Measurements from ENCODE around the gene TEX38. TPM values are rescaled to one million over a fixed set of nuclear protein-coding genes. Genes with fewer than 3 reads are reported as not detected.

The TEX38 gene
- total RNA-seq, 2 experiments from 2014 or later: not detected

DNA sequence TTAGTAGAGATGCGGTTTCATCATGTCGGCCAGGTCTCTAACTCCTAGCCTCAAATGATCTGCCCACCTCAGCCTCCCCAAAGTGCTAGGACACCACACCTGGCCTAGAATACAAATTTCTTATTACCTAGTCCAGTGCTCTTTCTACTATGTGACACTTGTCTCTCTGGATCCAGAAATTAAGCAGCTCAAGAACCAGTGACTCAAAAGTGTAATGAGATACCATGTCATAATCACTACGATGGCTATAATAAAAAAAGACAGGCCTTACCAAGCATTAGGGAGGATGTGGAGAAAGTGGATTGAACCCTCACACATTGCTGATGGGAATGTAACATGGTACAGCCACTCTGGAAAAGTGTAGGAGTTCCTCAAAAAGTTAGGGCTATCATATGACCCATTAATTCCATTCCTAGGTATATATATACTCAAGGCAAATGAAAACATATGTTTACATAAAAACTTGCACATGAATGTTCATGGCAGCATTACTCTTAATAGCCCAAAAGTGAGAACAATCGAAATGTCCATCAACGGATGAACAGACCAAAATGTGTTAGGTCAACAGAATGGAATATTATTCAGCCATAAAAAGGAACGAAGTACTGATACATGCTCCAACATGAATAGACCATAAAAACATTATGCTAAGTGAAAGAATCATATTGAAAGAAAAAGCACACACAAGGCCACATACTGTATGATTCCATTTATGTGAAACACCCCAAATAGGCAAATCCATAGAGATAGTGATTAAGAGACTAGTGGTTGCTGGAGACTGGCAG is 8.3 kb downstream of the TEX38 start:
- H3K4me3 Mint-ChIP-seq: no peak overlapping the region
- peaks cover 29% of the 10 kb centered on the region for H3K36me3 Mint-ChIP-seq (ENCODE audit: low read depth)
- H3K27ac Mint-ChIP-seq: no peak overlapping the region
- peaks cover 25% of the 10 kb centered on the region for H3K4me1 Mint-ChIP-seq (ENCODE audit: low read depth)
- intact Hi-C loops (cut with micrococcal nuclease): no loop called here
- CTCF ChIA-PET: no interaction called here
- DNase-seq: no peak
- no peaks in the 10 kb centered on the region for H3K27me3 Mint-ChIP-seq (ENCODE audit: low read depth)
- no peaks in the 10 kb centered on the region for H3K9me3 Mint-ChIP-seq

DNA sequence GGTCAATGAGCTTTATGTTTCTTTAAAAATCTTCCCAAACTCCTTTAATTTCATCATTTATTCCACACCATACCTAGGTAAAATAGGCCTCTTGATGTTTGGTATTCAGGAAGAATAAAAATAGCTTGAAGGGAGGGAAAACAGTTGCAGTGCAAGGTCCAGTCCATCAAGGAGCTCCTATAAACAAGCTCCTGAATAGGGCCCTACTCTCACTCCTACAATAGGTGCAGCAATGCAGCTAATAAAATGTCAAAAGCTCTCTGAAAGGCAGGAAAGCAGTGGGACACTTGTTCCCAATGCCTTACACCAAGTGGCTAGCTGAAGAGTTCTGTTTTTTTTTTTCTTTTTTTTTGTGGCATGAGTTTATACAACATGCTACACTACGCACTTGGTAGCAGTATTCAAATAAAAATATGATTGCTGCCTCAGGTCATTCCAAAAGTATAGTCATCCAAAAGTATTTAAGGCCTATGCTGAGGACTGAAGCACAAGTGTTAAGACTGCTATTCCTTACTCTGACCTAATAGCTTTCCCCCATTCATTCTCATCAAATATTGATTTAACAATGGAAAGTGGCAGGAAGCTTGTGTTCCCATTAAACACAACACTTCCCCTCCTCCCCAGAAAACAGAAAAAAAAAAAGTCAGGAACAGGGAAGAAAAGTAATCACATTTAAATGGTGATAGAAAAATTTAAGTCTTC is 9.8 kb downstream of the TEX38 start:
- no peak for DNase-seq
- Mint-ChIP-seq H3K27me3 (ENCODE audit: low read depth) (no peaks in the 10 kb centered on the region), H3K4me3 (no peak overlapping the region), H3K36me3 (ENCODE audit: low read depth) (peaks cover 26% of the 10 kb centered on the region), H3K4me1 (ENCODE audit: low read depth) (peaks cover 12% of the 10 kb centered on the region), H3K9me3 (no peaks in the 10 kb centered on the region), H3K27ac (no peak overlapping the region)
- intact Hi-C loops (cut with micrococcal nuclease): no loop called here
- CTCF ChIA-PET: interaction anchor here (1.0 kb wide), 1 partner anchor 43 kb away, joined by 3 read pairs; no protein-coding TSS in a partner anchor

DNA sequence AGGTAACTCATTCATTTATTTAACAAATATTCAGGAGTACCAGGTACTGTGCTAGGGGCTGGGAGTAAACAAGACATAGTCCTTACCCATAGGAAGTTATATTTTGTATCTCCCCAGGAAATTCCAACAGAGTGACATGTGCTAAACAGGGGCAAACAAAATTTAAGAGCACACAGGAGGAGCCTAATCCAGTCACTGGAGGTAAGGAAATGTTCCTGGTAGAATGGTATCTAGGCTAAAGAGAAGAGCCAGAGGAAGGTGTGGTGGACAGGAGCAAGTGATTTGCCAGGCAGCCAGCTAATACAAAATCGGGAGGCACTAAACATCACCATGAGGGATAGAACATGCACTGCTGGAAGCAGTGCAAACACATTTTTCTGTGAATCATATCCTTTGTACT is 10.4 kb downstream of the TEX38 start:
- Mint-ChIP-seq H3K36me3 (ENCODE audit: low read depth) (peaks cover 28% of the 10 kb centered on the region), H3K4me3 (no peak overlapping the region), H3K27ac (no peak overlapping the region), H3K4me1 (ENCODE audit: low read depth) (peaks cover 6% of the 10 kb centered on the region), H3K9me3 (no peaks in the 10 kb centered on the region), H3K27me3 (ENCODE audit: low read depth) (no peaks in the 10 kb centered on the region)
- intact Hi-C loops (cut with micrococcal nuclease): no loop called here
- CTCF ChIA-PET: interaction anchor here (1.0 kb wide), 1 partner anchor 44 kb away, joined by 3 read pairs; no protein-coding TSS in a partner anchor
- no peak for DNase-seq

DNA sequence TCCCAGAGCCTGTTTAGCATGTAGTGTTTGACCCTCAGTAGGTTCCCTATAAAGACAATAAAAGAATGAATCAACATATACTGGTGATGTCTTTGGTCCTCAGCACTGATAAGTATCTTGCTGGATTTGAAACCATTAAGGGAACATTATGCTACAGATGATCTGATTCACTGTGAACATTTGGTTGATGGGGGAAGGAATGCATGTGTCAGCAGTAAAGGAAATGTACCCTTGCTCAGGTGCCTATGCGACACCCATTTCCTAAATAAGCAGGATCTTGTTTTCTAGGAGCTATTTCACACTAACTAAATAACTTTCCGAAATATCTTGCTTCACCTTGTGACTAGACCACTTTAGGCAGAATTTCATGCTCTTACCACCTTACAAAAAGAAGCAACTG is 13.0 kb downstream of the TEX38 start:
- H3K36me3 Mint-ChIP-seq (ENCODE audit: low read depth): peaks cover 34% of the 10 kb centered on the region
- CTCF ChIA-PET: no interaction called here
- DNase-seq: no peak

DNA sequence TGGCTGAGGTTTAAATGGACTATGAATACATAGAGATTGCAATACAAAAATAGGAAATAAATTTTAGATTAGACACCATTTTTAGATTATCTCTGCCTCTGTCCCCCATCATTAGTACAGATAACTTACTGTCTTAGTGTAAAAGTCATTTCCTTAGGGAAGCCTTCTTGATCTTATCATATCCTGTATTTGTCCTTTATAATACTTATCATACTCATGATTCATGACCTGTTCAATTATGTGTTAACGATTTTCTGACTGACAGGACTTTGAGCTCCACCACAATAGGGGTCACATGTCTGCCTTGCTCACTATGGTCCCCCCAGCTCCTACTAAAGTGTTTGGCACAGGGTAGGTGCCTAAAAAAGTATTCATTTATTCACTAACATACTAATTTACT is 14.6 kb downstream of the TEX38 start:
- no peak for DNase-seq
- no peak overlapping the region for H3K27ac Mint-ChIP-seq
- H3K27me3 Mint-ChIP-seq (ENCODE audit: low read depth): no peaks in the 10 kb centered on the region
- no peak overlapping the region for H3K4me3 Mint-ChIP-seq
- H3K4me1 Mint-ChIP-seq (ENCODE audit: low read depth): peaks cover 12% of the 10 kb centered on the region
- H3K36me3 Mint-ChIP-seq (ENCODE audit: low read depth): peaks cover 28% of the 10 kb centered on the region
- intact Hi-C loops (cut with micrococcal nuclease): no loop called here
- no peaks in the 10 kb centered on the region for H3K9me3 Mint-ChIP-seq
- CTCF ChIA-PET: interaction anchor here (0.6 kb wide), 1 partner anchor 1244 kb away, joined by 7 read pairs; no protein-coding TSS in a partner anchor

More for the DNA sequence above, 13.0 kb downstream of the TEX38 start:
- intact Hi-C loops (cut with micrococcal nuclease): no loop called here
- H3K27ac Mint-ChIP-seq: no peak overlapping the region
- no peak overlapping the region for H3K4me3 Mint-ChIP-seq
- no peaks in the 10 kb centered on the region for H3K9me3 Mint-ChIP-seq
- H3K27me3 Mint-ChIP-seq (ENCODE audit: low read depth): no peaks in the 10 kb centered on the region
- peaks cover 10% of the 10 kb centered on the region for H3K4me1 Mint-ChIP-seq (ENCODE audit: low read depth)

DNA sequence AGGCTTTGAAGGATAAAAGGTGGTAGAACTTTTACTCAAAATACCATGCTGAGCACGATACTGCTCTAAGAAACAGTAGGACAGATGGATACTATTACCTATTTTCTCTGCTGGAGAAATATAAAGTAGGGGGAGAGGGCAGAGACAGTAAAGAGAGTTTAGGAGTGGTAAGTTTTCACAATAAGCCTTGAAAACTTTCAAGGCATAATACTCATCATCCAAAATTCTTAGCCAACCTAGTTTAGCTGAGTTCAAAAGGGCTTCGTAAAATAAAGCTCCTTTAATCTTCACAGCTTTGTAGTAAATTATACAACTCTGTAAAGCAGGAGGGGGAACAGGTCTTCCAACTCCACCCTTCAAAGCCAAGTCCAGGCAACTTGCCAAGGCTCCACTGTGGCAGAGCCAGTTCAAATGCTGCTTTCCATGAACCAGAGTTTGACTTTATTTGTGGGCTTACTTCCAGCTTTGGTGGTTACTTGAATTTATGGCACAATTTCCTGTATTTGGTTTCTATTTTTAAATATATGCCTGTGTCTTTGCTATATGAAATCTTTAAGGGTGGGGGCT is 15.5 kb downstream of the TEX38 start:
- DNase-seq: no peak
- Mint-ChIP-seq H3K9me3 (no peaks in the 10 kb centered on the region), H3K4me3 (no peak overlapping the region), H3K27ac (no peak overlapping the region), H3K36me3 (ENCODE audit: low read depth) (peaks cover 24% of the 10 kb centered on the region), H3K4me1 (ENCODE audit: low read depth) (peaks cover 12% of the 10 kb centered on the region), H3K27me3 (ENCODE audit: low read depth) (no peaks in the 10 kb centered on the region)
- CTCF ChIA-PET: no interaction called here
- intact Hi-C loops (cut with micrococcal nuclease): no loop called here

DNA sequence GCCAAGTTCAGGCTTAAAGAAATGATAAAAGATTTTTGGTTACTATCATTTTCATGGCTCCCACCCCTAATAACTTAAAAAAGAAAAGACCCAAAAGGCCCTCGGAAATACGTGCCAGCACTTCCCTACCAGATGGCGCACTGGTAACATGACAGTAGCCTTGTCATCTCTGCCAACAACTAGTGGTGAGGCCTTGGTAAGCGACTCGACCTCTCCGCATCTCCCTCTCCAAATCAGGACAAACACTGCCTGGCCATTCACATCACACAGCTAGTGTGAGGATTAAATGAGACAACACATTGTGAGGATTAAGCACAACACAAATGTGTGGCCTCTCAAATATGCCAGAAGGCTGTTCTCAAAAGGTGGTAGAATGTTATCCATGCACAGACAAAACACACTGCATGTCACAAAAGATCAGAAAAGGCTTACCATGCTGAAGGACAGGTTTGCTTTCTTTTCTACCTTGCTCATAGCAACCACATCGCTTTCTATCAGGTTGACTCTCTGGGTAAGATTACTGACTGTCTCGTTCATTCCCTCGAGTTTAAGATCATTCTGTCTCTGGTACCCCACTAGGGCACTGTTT is 16.4 kb downstream of the TEX38 start:
- no peak overlapping the region for H3K4me3 Mint-ChIP-seq
- no peak for DNase-seq
- CTCF ChIA-PET: no interaction called here
- no peaks in the 10 kb centered on the region for H3K27me3 Mint-ChIP-seq (ENCODE audit: low read depth)
- peaks cover 24% of the 10 kb centered on the region for H3K36me3 Mint-ChIP-seq (ENCODE audit: low read depth)
- no peaks in the 10 kb centered on the region for H3K9me3 Mint-ChIP-seq
- intact Hi-C loops (cut with micrococcal nuclease): no loop called here
- no peak overlapping the region for H3K27ac Mint-ChIP-seq
- H3K4me1 Mint-ChIP-seq (ENCODE audit: low read depth): peaks cover 12% of the 10 kb centered on the region

DNA sequence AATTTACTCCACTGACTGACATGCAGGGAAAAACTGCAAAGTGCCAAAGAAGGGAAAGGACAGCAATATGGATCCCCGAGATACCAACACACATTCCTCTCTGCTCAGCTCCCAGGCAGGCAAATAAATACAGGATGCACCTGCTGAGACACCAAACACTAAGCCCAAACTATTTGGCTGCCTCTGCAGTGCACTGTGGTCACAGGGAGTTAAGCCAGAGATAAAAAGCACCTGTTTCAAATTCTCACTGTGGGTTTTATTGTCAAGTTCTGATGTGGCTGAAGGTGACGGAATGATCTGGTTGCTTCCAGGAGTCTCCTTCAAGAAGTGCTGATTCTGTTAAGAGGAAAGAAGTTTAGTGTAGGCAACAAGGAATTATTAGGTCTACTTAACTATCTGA is 17.7 kb downstream of the TEX38 start:
- no peak for DNase-seq
- Mint-ChIP-seq H3K27me3 (ENCODE audit: low read depth) (no peaks in the 10 kb centered on the region), H3K4me1 (ENCODE audit: low read depth) (peaks cover 12% of the 10 kb centered on the region), H3K36me3 (ENCODE audit: low read depth) (peaks cover 26% of the 10 kb centered on the region), H3K27ac (no peak overlapping the region), H3K4me3 (no peak overlapping the region), H3K9me3 (no peaks in the 10 kb centered on the region)
- intact Hi-C loops (cut with micrococcal nuclease): no loop called here
- CTCF ChIA-PET: no interaction called here

DNA sequence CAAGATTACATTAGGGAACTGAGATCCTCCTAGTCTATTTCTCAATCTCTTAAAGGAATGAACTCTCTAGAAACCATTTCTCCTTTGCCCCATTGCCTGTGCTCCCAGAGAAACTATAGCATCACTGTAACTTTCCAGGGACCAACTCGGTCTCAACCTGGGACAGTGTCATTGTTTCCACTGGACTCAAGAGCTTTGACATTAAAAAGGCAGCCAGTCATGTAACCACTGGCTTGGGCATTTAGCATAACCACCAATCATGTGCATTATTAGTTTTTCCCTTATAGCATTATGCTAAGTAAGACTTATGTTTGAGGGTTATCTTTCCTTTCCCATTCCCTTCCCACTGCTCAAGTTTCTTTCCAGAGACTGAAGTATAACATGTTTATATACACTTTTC is 18.2 kb downstream of the TEX38 start:
- Mint-ChIP-seq H3K9me3 (no peaks in the 10 kb centered on the region), H3K27me3 (ENCODE audit: low read depth) (no peaks in the 10 kb centered on the region), H3K4me3 (no peak overlapping the region), H3K4me1 (ENCODE audit: low read depth) (peaks cover 12% of the 10 kb centered on the region), H3K27ac (no peak overlapping the region), H3K36me3 (ENCODE audit: low read depth) (peaks cover 28% of the 10 kb centered on the region)
- DNase-seq: no peak
- intact Hi-C loops (cut with micrococcal nuclease): no loop called here
- CTCF ChIA-PET: no interaction called here

DNA sequence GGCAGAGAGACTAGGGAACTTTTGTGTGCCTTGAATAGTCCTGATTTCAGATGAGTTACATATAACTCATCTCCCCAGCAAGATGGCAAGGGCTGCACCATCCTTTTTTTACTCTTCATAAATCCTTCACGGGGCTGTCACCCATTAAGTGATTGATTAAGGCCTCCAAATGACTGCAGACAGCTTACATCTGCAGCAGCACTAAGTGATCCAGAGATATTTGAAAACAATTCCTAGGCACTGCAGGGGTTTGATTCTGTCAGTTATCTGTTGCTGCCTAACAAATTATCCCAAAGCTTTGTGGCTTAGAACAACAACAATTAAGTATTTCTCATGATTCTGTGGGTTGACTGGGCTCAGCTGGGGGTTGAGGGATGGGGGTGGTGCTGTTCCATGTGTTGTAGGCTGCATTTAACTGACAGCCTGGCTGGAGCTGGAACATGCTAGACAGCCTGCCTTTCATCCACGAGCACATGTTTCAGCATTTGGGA is 19.3 kb downstream of the TEX38 start:
- H3K4me1 Mint-ChIP-seq (ENCODE audit: low read depth): peaks cover 10% of the 10 kb centered on the region
- intact Hi-C loops (cut with micrococcal nuclease): no loop called here
- no peaks in the 10 kb centered on the region for H3K9me3 Mint-ChIP-seq
- peaks cover 38% of the 10 kb centered on the region for H3K36me3 Mint-ChIP-seq (ENCODE audit: low read depth)
- CTCF ChIA-PET: no interaction called here
- DNase-seq: no peak
- no peaks in the 10 kb centered on the region for H3K27me3 Mint-ChIP-seq (ENCODE audit: low read depth)
- no peak overlapping the region for H3K4me3 Mint-ChIP-seq
- H3K27ac Mint-ChIP-seq: no peak overlapping the region

DNA sequence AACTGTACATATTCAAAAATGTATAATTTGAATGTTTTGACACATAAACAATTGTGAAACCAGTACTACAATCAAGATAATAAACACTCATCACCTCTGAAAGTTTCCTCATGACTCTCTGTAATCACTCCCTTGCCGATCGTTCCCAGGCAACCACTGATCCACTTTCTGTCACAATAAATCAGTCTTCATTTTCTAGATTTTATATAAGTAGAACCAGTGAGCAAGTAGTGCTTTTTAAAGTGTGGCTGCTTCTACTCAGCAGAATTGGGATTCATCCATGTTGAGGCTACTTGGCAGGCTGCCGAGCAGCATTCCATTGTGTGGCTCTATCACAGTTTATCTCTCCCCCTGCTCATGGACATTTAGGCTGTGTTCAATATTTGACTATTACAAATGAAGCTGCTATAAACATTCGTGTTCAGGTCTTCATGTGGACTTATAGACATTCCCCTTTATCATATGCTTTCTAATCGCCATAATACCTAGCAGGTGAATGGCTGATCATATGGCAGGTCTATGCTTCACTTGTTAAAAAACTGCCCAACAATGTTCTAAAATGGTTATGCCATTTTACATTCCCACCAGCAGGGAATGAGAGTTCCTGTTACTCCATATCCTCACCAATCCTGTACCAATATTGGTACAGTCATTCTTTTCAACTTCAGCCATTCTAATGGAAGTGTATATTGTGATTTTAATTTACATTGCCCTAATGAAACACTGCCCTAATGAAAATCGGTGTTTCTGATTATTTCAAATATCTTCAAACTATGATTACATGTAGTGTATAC is 20.5 kb downstream of the TEX38 start:
- H3K9me3 Mint-ChIP-seq: no peaks in the 10 kb centered on the region
- peaks cover 10% of the 10 kb centered on the region for H3K4me1 Mint-ChIP-seq (ENCODE audit: low read depth)
- intact Hi-C loops (cut with micrococcal nuclease): no loop called here
- H3K27me3 Mint-ChIP-seq (ENCODE audit: low read depth): no peaks in the 10 kb centered on the region
- H3K4me3 Mint-ChIP-seq: no peak overlapping the region
- no peak overlapping the region for H3K27ac Mint-ChIP-seq
- CTCF ChIA-PET: no interaction called here
- no peak for DNase-seq
- H3K36me3 Mint-ChIP-seq (ENCODE audit: low read depth): peaks cover 38% of the 10 kb centered on the region
